ENCODE data around the gene ZDHHC6. TPM values are rescaled to one million over a fixed set of nuclear protein-coding genes. Genes with fewer than 3 reads are reported as not detected.
"Not testable (repeated sequence)": the region's sequence is repeated elsewhere in the genome, so short reads cannot be mapped to it uniquely, and the experiment has no call there.

Gene ZDHHC6
- total RNA-seq, 1 donor = 28.2 TPM

- Histone ChIP-seq H3K27me3 (ENCODE audit: insufficient read depth, low read length) (no peaks in the 10 kb centered on the region), H3K9me3 (ENCODE audit: low read depth, low read length) (no peaks in the 10 kb centered on the region), H3K4me1 (ENCODE audit: insufficient read depth, low read length) (no peaks in the 10 kb centered on the region), H3K4me3 (ENCODE audit: low read length) (no peak overlapping the region)
Observed at GRCh38 chr10:112426111-112426510, 20.6 kb downstream of the ZDHHC6 start.

- Histone ChIP-seq H3K4me3 (ENCODE audit: low read length) (no peak overlapping the region), H3K4me1 (ENCODE audit: insufficient read depth, low read length) (no peaks in the 10 kb centered on the region), H3K9me3 (ENCODE audit: low read depth, low read length) (no peaks in the 10 kb centered on the region), H3K27me3 (ENCODE audit: insufficient read depth, low read length) (no peaks in the 10 kb centered on the region)
Observed at GRCh38 chr10:112424651-112425050, 22.1 kb downstream of the ZDHHC6 start.

- no peaks in the 10 kb centered on the region for H3K9me3 ChIP-seq (ENCODE audit: low read depth, low read length)
Observed at GRCh38 chr10:112421731-112422130, 25.0 kb downstream of the ZDHHC6 start.

GRCh38 chr10:112412696-112413095 lies 34.0 kb downstream of the ZDHHC6 start:
- Histone ChIP-seq H3K9me3 (ENCODE audit: low read depth, low read length) (no peaks in the 10 kb centered on the region), H3K4me3 (ENCODE audit: low read length) (no peak overlapping the region), H3K27me3 (ENCODE audit: insufficient read depth, low read length) (no peaks in the 10 kb centered on the region), H3K4me1 (ENCODE audit: insufficient read depth, low read length) (no peaks in the 10 kb centered on the region)

More at GRCh38 chr10:112421731-112422130, 25.0 kb downstream of the ZDHHC6 start:
- H3K4me1 ChIP-seq (ENCODE audit: insufficient read depth, low read length) = no peaks in the 10 kb centered on the region
- H3K27me3 ChIP-seq (ENCODE audit: insufficient read depth, low read length) = no peaks in the 10 kb centered on the region
- no peak overlapping the region for H3K4me3 ChIP-seq (ENCODE audit: low read length)

- H3K4me3 ChIP-seq (ENCODE audit: low read length) = no peak overlapping the region
- no peaks in the 10 kb centered on the region for H3K27me3 ChIP-seq (ENCODE audit: insufficient read depth, low read length)
- no peaks in the 10 kb centered on the region for H3K9me3 ChIP-seq (ENCODE audit: low read depth, low read length)
- H3K4me1 ChIP-seq (ENCODE audit: insufficient read depth, low read length) = no peaks in the 10 kb centered on the region
Observed at GRCh38 chr10:112409755-112410154, 37.0 kb downstream of the ZDHHC6 start.

- H3K9me3 ChIP-seq (ENCODE audit: low read depth, low read length) = no peaks in the 10 kb centered on the region
- no peaks in the 10 kb centered on the region for H3K4me1 ChIP-seq (ENCODE audit: insufficient read depth, low read length)
- no peaks in the 10 kb centered on the region for H3K27me3 ChIP-seq (ENCODE audit: insufficient read depth, low read length)
- H3K4me3 ChIP-seq (ENCODE audit: low read length) = no peak overlapping the region
Observed at GRCh38 chr10:112409299-112409698, 37.4 kb downstream of the ZDHHC6 start.

- H3K27me3 ChIP-seq (ENCODE audit: insufficient read depth, low read length) = no peaks in the 10 kb centered on the region
- no peak overlapping the region for H3K4me3 ChIP-seq (ENCODE audit: low read length)
- H3K4me1 ChIP-seq (ENCODE audit: insufficient read depth, low read length) = no peaks in the 10 kb centered on the region
- no peaks in the 10 kb centered on the region for H3K9me3 ChIP-seq (ENCODE audit: low read depth, low read length)
Observed at GRCh38 chr10:112407696-112408095, 39.0 kb downstream of the ZDHHC6 start.

GRCh38 chr10:112406806-112407205 lies 39.9 kb downstream of the ZDHHC6 start:
- H3K27me3 ChIP-seq (ENCODE audit: insufficient read depth, low read length); H3K4me1 ChIP-seq (ENCODE audit: insufficient read depth, low read length); H3K9me3 ChIP-seq (ENCODE audit: low read depth, low read length); H3K4me3 ChIP-seq (ENCODE audit: low read length): not testable (repeated sequence)

GRCh38 chr10:112404617-112405016 lies 42.1 kb downstream of the ZDHHC6 start:
- Histone ChIP-seq H3K27me3 (ENCODE audit: insufficient read depth, low read length) (no peaks in the 10 kb centered on the region), H3K4me3 (ENCODE audit: low read length) (no peak overlapping the region), H3K4me1 (ENCODE audit: insufficient read depth, low read length) (no peaks in the 10 kb centered on the region), H3K9me3 (ENCODE audit: low read depth, low read length) (no peaks in the 10 kb centered on the region)

GRCh38 chr10:112402917-112403316 lies 43.8 kb downstream of the ZDHHC6 start:
- Histone ChIP-seq H3K4me1 (ENCODE audit: insufficient read depth, low read length) (no peaks in the 10 kb centered on the region), H3K4me3 (ENCODE audit: low read length) (no peak overlapping the region), H3K27me3 (ENCODE audit: insufficient read depth, low read length) (no peaks in the 10 kb centered on the region)

GRCh38 chr10:112397592-112397991 lies 49.1 kb downstream of the ZDHHC6 start:
- Histone ChIP-seq H3K4me1 (ENCODE audit: insufficient read depth, low read length) (no peaks in the 10 kb centered on the region), H3K4me3 (ENCODE audit: low read length) (no peak overlapping the region), H3K27me3 (ENCODE audit: insufficient read depth, low read length) (no peaks in the 10 kb centered on the region), H3K9me3 (ENCODE audit: low read depth, low read length) (no peaks in the 10 kb centered on the region)

More at GRCh38 chr10:112402917-112403316, 43.8 kb downstream of the ZDHHC6 start:
- no peaks in the 10 kb centered on the region for H3K9me3 ChIP-seq (ENCODE audit: low read depth, low read length)

- H3K27me3 ChIP-seq (ENCODE audit: insufficient read depth, low read length) = no peaks in the 10 kb centered on the region
- H3K4me3 ChIP-seq (ENCODE audit: low read length) = no peak overlapping the region
Observed at GRCh38 chr10:112395809-112396530, 50.7 kb downstream of the ZDHHC6 start.

GRCh38 chr10:112394475-112394875 lies 52.2 kb downstream of the ZDHHC6 start:
- Histone ChIP-seq H3K27me3 (ENCODE audit: insufficient read depth, low read length) (no peaks in the 10 kb centered on the region), H3K4me1 (ENCODE audit: insufficient read depth, low read length) (peaks cover 8% of the 10 kb centered on the region), H3K9me3 (ENCODE audit: low read depth, low read length) (no peaks in the 10 kb centered on the region), H3K4me3 (ENCODE audit: low read length) (no peak overlapping the region)

More at GRCh38 chr10:112395809-112396530, 50.7 kb downstream of the ZDHHC6 start:
- H3K9me3 ChIP-seq (ENCODE audit: low read depth, low read length) = no peaks in the 10 kb centered on the region
- no peaks in the 10 kb centered on the region for H3K4me1 ChIP-seq (ENCODE audit: insufficient read depth, low read length)

GRCh38 chr10:112393827-112394226 lies 52.9 kb downstream of the ZDHHC6 start:
- Histone ChIP-seq H3K4me3 (ENCODE audit: low read length) (no peak overlapping the region), H3K9me3 (ENCODE audit: low read depth, low read length) (no peaks in the 10 kb centered on the region), H3K4me1 (ENCODE audit: insufficient read depth, low read length) (peaks cover 14% of the 10 kb centered on the region), H3K27me3 (ENCODE audit: insufficient read depth, low read length) (no peaks in the 10 kb centered on the region)

- peaks cover 18% of the 10 kb centered on the region for H3K4me1 ChIP-seq (ENCODE audit: insufficient read depth, low read length)
- H3K4me3 ChIP-seq (ENCODE audit: low read length) = no peak overlapping the region
- no peaks in the 10 kb centered on the region for H3K9me3 ChIP-seq (ENCODE audit: low read depth, low read length)
- no peaks in the 10 kb centered on the region for H3K27me3 ChIP-seq (ENCODE audit: insufficient read depth, low read length)
Observed at GRCh38 chr10:112393341-112393740, 53.4 kb downstream of the ZDHHC6 start.

- Histone ChIP-seq H3K4me1 (ENCODE audit: insufficient read depth, low read length) (peaks cover 18% of the 10 kb centered on the region), H3K9me3 (ENCODE audit: low read depth, low read length) (no peaks in the 10 kb centered on the region), H3K27me3 (ENCODE audit: insufficient read depth, low read length) (no peaks in the 10 kb centered on the region), H3K4me3 (ENCODE audit: low read length) (no peak overlapping the region)
Observed at GRCh38 chr10:112390125-112390703, 56.5 kb downstream of the ZDHHC6 start.

Measured in mononuclear cell (primary cell).